Right renal pelvis (tissue), 4 donors: ENCODE results near the gene GLO1. TPM values are rescaled to one million over a fixed set of nuclear protein-coding genes. Genes with fewer than 3 reads are reported as not detected.

Experiments
- DNase-seq, 4 donors: peaks; one replicate each; pipeline ENCODE4 v3.0.0-alpha.2; 2013; ENCODE audit warnings: low read depth in 4 of 4, low spot score in 3 of 4, missing footprints in 1 of 4
- polyA plus RNA-seq, 4 donors: library from polyadenylated mRNA; unstranded; fragments of 120-200 nt; gene quantifications; one replicate each; pipeline ENCODE4 v1.2.1, GENCODE V29; 2013; ENCODE audit not compliant: insufficient read length in 4 of 4

Gene GLO1
- polyA plus RNA-seq, 4 donors, result 145 to 188 (median 179) TPM

DNA sequence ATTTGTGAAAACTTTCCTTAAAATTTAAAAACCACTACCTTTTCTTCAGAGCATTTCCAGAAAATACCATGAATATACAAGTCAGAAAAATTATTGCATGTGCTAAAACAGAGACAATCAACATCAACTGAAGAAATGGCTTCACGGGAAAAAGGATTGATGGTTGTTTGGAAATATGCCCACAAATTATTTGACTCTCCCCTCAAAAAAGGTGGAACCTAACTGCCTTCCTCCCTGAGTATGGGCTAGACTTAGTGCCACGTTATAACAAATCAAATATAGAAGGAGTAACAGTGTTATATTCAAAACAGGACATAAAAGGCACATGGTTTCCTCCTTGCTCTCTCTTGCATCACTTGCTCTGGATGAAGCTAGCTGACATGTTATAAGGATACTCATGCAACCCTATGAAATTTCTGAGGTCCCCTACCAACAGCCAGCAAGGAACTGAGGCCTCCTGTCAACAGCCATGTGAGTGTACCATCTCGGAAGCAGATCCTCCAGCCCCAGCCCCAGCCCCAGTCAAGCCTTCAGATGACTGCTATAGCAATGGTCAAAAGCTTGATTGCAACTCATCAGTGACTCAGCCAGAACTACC is 71.7 kb downstream of the GLO1 start:
- no peak for DNase-seq

Other genes with a start within 250 kb of the GLO1 start
- 10 to 100 TPM; 11.9 to 15.6 (median 13.8) TPM for gene BTBD9, start 63.2 kb downstream of the GLO1 start, polyA plus RNA-seq
- under 1 TPM; 0.17 to 0.49 (median 0.26) TPM for gene DNAH8, start 12.2 kb upstream of the GLO1 start, polyA plus RNA-seq